Measurements from ENCODE around the gene NCF4. TPM values are rescaled to one million over a fixed set of nuclear protein-coding genes. Genes with fewer than 3 reads are reported as not detected.

Gene NCF4
- total and polyA plus RNA-seq, 2 donors (not counting 1 experiment from before 2014, with no cell fraction given), result 118 to 175 TPM

- no peak overlapping the region for H2AFZ ChIP-seq (ENCODE audit: insufficient read depth, low read depth, low read length, poor library complexity, severe bottlenecking)
- Mint-ChIP-seq H3K4me3 (no peak overlapping the region), H3K9me3 (ENCODE audit: insufficient read depth) (no peaks in the 10 kb centered on the region), H3K27me3 (peaks cover 67% of the 10 kb centered on the region), H3K4me1 (no peaks in the 10 kb centered on the region), H3K27ac (no peak overlapping the region)
- no peak overlapping the region for H3K27ac ChIP-seq (ENCODE audit: low read length in 2 of 2)
- no peak for ATAC-seq (ENCODE audit: low read depth)
- H3K9me3 ChIP-seq (ENCODE audit: control extremely low read depth in 1 of 3, control insufficient read depth in 2 of 3, insufficient read depth in 1 of 3, low read length in 2 of 3), result no peaks in the 10 kb centered on the region
- WGBS (ENCODE audit: insufficient coverage), result 91% methylated on average over 5 of the region's 5 CpGs
- H3K27me3 ChIP-seq (replicated peaks in 1 of 4; ENCODE audit: control extremely low read depth in 1 of 4, control insufficient read depth in 3 of 4, insufficient read depth in 4 of 4, low read length in 3 of 4), result peaks cover 0 to 23% (median 10%) of the 10 kb centered on the region in 4 experiments
- no peak overlapping the region for H3K9ac ChIP-seq (ENCODE audit: low read length)
- no peak overlapping the region for H3K4me3 ChIP-seq (ENCODE audit: control extremely low read depth in 1 of 5, extremely low read depth in 1 of 5, insufficient read depth in 1 of 5, low read depth in 2 of 5, low read length in 4 of 5)
- no peaks in the 10 kb centered on the region for H3K79me2 ChIP-seq (ENCODE audit: control insufficient read depth, insufficient read depth, low read length)
- CTCF ChIA-PET, result interaction anchor here (1.6 kb wide), 1 partner anchor 10 kb away, joined by 3 read pairs; no protein-coding TSS in a partner anchor
- DNase-seq, result no peak
- intact Hi-C loops (cut with micrococcal nuclease), result no loop called here
- H3K36me3 ChIP-seq (replicated peaks in 1 of 2; ENCODE audit: control extremely low read depth in 1 of 2, control insufficient read depth in 1 of 2, extremely low read depth in 1 of 2, insufficient read depth in 2 of 2, low read length in 1 of 2), result no peaks in the 10 kb centered on the region
- H3K4me1 ChIP-seq (ENCODE audit: control insufficient read depth in 2 of 2, insufficient read depth in 2 of 2, low read length in 2 of 2), result no peaks in the 10 kb centered on the region
- no peaks in the 10 kb centered on the region for H4K20me1 ChIP-seq (ENCODE audit: control insufficient read depth, insufficient read depth, low read length, poor library complexity, severe bottlenecking)
- POLR2A ChIA-PET, result interaction anchor here (0.6 kb wide), 1 partner anchor 950 kb away, joined by 7 read pairs; no protein-coding TSS in a partner anchor
- TF ChIP-seq EZH2 (IDR thresholded peaks at IDR 0.05; ENCODE audit: borderline replicate concordance, insufficient read depth, low read depth, low read length, poor library complexity, severe bottlenecking) (no peak), CTCF (IDR thresholded peaks at IDR 0.05) (no peak)
- no peak overlapping the region for H3K4me2 ChIP-seq (replicated peaks; ENCODE audit: low read depth, low read length, poor library complexity, severe bottlenecking)
Observed at GRCh38 chr22:36846271-36846670, 14.5 kb upstream of the NCF4 start.

DNA sequence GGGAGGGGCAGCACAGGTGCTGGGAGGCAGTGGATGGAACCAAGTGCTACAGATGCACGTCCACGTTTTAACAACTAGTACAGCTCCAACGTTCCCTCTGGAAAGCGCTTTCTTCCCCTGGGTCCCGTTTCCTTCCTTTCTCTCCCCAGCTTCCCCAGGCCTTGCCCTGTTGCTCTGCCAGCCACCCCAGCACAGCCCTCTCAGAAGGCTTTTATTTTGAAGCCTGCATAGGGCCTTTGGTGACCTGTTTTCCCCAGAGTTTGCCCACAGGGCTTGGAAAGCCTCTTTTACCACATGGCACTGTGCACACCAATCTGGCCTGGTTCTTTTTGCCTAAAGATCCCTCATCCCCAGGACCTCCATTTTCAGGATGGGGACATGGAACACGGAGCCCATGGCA lies 13.9 kb upstream of the NCF4 start:
- Histone ChIP-seq H3K79me2 (ENCODE audit: control insufficient read depth, insufficient read depth, low read length) (no peaks in the 10 kb centered on the region), H3K9ac (ENCODE audit: low read length) (no peak overlapping the region), H2AFZ (ENCODE audit: insufficient read depth, low read depth, low read length, poor library complexity, severe bottlenecking) (no peak overlapping the region), H3K27me3 (replicated peaks in 1 of 4; ENCODE audit: control extremely low read depth in 1 of 4, control insufficient read depth in 3 of 4, insufficient read depth in 4 of 4, low read length in 3 of 4) (peaks cover 0 to 23% (median 10%) of the 10 kb centered on the region in 4 experiments), H3K4me2 (replicated peaks; ENCODE audit: low read depth, low read length, poor library complexity, severe bottlenecking) (no peak overlapping the region), H4K20me1 (ENCODE audit: control insufficient read depth, insufficient read depth, low read length, poor library complexity, severe bottlenecking) (no peaks in the 10 kb centered on the region), H3K27ac (ENCODE audit: low read length in 2 of 2) (no peak overlapping the region), H3K9me3 (ENCODE audit: control extremely low read depth in 1 of 3, control insufficient read depth in 2 of 3, insufficient read depth in 1 of 3, low read length in 2 of 3) (no peaks in the 10 kb centered on the region), H3K36me3 (replicated peaks in 1 of 2; ENCODE audit: control extremely low read depth in 1 of 2, control insufficient read depth in 1 of 2, extremely low read depth in 1 of 2, insufficient read depth in 2 of 2, low read length in 1 of 2) (no peaks in the 10 kb centered on the region), H3K4me3 (ENCODE audit: control extremely low read depth in 1 of 5, extremely low read depth in 1 of 5, insufficient read depth in 1 of 5, low read depth in 2 of 5, low read length in 4 of 5) (no peak overlapping the region), H3K4me1 (ENCODE audit: control insufficient read depth in 2 of 2, insufficient read depth in 2 of 2, low read length in 2 of 2) (no peaks in the 10 kb centered on the region)
- ATAC-seq (ENCODE audit: low read depth) (no peak), DNase-seq (no peak)
- 67% methylated on average over 6 of the region's 6 CpGs for WGBS (ENCODE audit: insufficient coverage)
- no peaks in the 10 kb centered on the region for H3K4me1 Mint-ChIP-seq
- POLR2A ChIA-PET, result no interaction called here
- no peak for TF ChIP-seq EZH2 (IDR thresholded peaks at IDR 0.05; ENCODE audit: borderline replicate concordance, insufficient read depth, low read depth, low read length, poor library complexity, severe bottlenecking)
- TF ChIP-seq CTCF (IDR thresholded peaks at IDR 0.05), result no peak
- no peak overlapping the region for H3K4me3 Mint-ChIP-seq
- intact Hi-C loops (cut with micrococcal nuclease), result no loop called here
- CTCF ChIA-PET, result no interaction called here
- peaks cover 62% of the 10 kb centered on the region for H3K27me3 Mint-ChIP-seq
- H3K9me3 Mint-ChIP-seq (ENCODE audit: insufficient read depth), result no peaks in the 10 kb centered on the region
- no peak overlapping the region for H3K27ac Mint-ChIP-seq

All from B cell (primary cell).